ENCODE data around the gene ARHGEF6.

- TF ChIP-seq TEAD4 (CRISPR knock-in tag; IDR thresholded peaks at IDR 0.05) (no peak), CTCF (IDR thresholded peaks at IDR 0.05) (no peak), MAX (CRISPR knock-in tag; IDR thresholded peaks at IDR 0.05) (no peak), STAT6 (CRISPR knock-in tag; conservative IDR thresholded peaks at IDR 0.05; ENCODE audit: low read depth) (no peak), USF2 (CRISPR knock-in tag; IDR thresholded peaks at IDR 0.05) (no peak), ZNF512 (CRISPR knock-in tag; IDR thresholded peaks at IDR 0.05; ENCODE audit: borderline replicate concordance) (no peak), IRF2 (CRISPR knock-in tag; IDR thresholded peaks at IDR 0.05; ENCODE audit: borderline replicate concordance, low read depth) (no peak), PRDM15 (CRISPR knock-in tag; IDR thresholded peaks at IDR 0.05) (no peak), ESRRA (CRISPR knock-in tag; IDR thresholded peaks at IDR 0.05; ENCODE audit: borderline replicate concordance) (no peak), KAT7 (CRISPR knock-in tag; IDR thresholded peaks at IDR 0.05; ENCODE audit: borderline replicate concordance) (no peak), JUN (CRISPR knock-in tag; IDR thresholded peaks at IDR 0.05) (no peak), NR3C1 (CRISPR knock-in tag; conservative IDR thresholded peaks at IDR 0.05; ENCODE audit: low read depth) (no peak), ZNF423 (CRISPR knock-in tag; IDR thresholded peaks at IDR 0.05) (no peak), PREB (CRISPR knock-in tag; IDR thresholded peaks at IDR 0.05; ENCODE audit: borderline replicate concordance) (no peak)
These were observed 69.6 kb downstream of the ARHGEF6 start for GRCh38 chrX:136711147-136711546.

Data from WTC11 (cell line).